Islet of Langerhans (tissue), 1 donor: Measurements from ENCODE around the gene AMMECR1.
"Not testable (repeated sequence)": the region's sequence is repeated elsewhere in the genome, so short reads cannot be mapped to it uniquely, and the experiment has no call there.

Experiments
- FAIRE-seq: peaks from one replicate; lab custom pipeline; 2011; peaks lifted over from hg19 to GRCh38; lab: Jason Lieb, UNC

The AMMECR1 gene

GRCh38 chrX:110317820-110318663 is at the start of gene AMMECR1:
AMMECR1 (minus strand) TSS chrX:110318085; CDS start chrX:110318071, 14 bp downstream.
- no peak for FAIRE-seq

GRCh38 chrX:110363244-110363643 is 45.4 kb upstream of the AMMECR1 start:
- FAIRE-seq: no peak

GRCh38 chrX:110359273-110359672 is 41.4 kb upstream of the AMMECR1 start:
- FAIRE-seq: no peak

GRCh38 chrX:110358548-110358947 is 40.7 kb upstream of the AMMECR1 start, which contains the start of gene RTL9:
RTL9 (plus strand) TSS chrX:110358848; CDS start chrX:110450618, 91,770 bp downstream.
- FAIRE-seq: no peak

GRCh38 chrX:110346681-110347080 is 28.8 kb upstream of the AMMECR1 start:
- no peak for FAIRE-seq

- FAIRE-seq: no peak
Observed at GRCh38 chrX:110341189-110342035, 23.5 kb upstream of the AMMECR1 start.

GRCh38 chrX:110338935-110339334 is 21.1 kb upstream of the AMMECR1 start:
- no peak for FAIRE-seq

- FAIRE-seq: not testable (repeated sequence)
Observed at GRCh38 chrX:110333458-110333857, 15.6 kb upstream of the AMMECR1 start.

GRCh38 chrX:110331444-110332030 is 13.7 kb upstream of the AMMECR1 start:
- FAIRE-seq: no peak

GRCh38 chrX:110328613-110329012 is 10.7 kb upstream of the AMMECR1 start:
- FAIRE-seq: not testable (repeated sequence)

- FAIRE-seq: no peak
Observed at GRCh38 chrX:110327336-110327735, 9.5 kb upstream of the AMMECR1 start.

- peak; percentile 66 for FAIRE-seq
Observed at GRCh38 chrX:110326712-110327111, 8.8 kb upstream of the AMMECR1 start.

GRCh38 chrX:110322603-110323002 is 4.7 kb upstream of the AMMECR1 start:
- no peak for FAIRE-seq

- FAIRE-seq: peak; percentile 49
Observed at GRCh38 chrX:110321670-110322069, 3.8 kb upstream of the AMMECR1 start.

GRCh38 chrX:110321081-110321480 is 3.2 kb upstream of the AMMECR1 start:
- no peak for FAIRE-seq

- FAIRE-seq: no peak
Observed at GRCh38 chrX:110320381-110320987, 2.6 kb upstream of the AMMECR1 start.

- no peak for FAIRE-seq
Observed at GRCh38 chrX:110318664-110318968, 731 bp upstream of the AMMECR1 start.

GRCh38 chrX:110317061-110317819 is 645 bp downstream of the AMMECR1 start:
- FAIRE-seq: no peak

- FAIRE-seq: no peak
Observed at GRCh38 chrX:110316351-110317060, 1.4 kb downstream of the AMMECR1 start.

- no peak for FAIRE-seq
Observed at GRCh38 chrX:110315551-110315950, 2.3 kb downstream of the AMMECR1 start.
